HG02884 (cell line): ENCODE measurements around the gene TRPM5.

Experiments
- ATAC-seq: cut with Tn5 transposase; IDR thresholded peaks from one replicate; pipeline ENCODE4 v1.9.1; 2021; ENCODE audit warnings: mild to moderate bottlenecking, moderate library complexity; ENCODE audit not compliant: unreplicated experiment

Gene TRPM5

GRCh38 chr11:2423157-2424025, 20.9 kb downstream of the TRPM5 start:
- no peak for ATAC-seq

- ATAC-seq = no peak
These were observed 21.7 kb downstream of the TRPM5 start for GRCh38 chr11:2422461-2423156.

GRCh38 chr11:2421996-2422395, 22.3 kb downstream of the TRPM5 start:
- ATAC-seq = no peak

- ATAC-seq = no peak
These were observed 22.9 kb downstream of the TRPM5 start for GRCh38 chr11:2421226-2421994.

GRCh38 chr11:2420502-2421225, 23.6 kb downstream of the TRPM5 start:
- ATAC-seq = peak; percentile 79

- no peak for ATAC-seq
These were observed 24.4 kb downstream of the TRPM5 start for GRCh38 chr11:2419638-2420501.

- ATAC-seq = no peak
These were observed 25.5 kb downstream of the TRPM5 start for GRCh38 chr11:2418693-2419360.

- ATAC-seq = no peak
These were observed 26.2 kb downstream of the TRPM5 start for GRCh38 chr11:2417856-2418692.

GRCh38 chr11:2416765-2417164, 27.5 kb downstream of the TRPM5 start:
- ATAC-seq = no peak

- no peak for ATAC-seq
These were observed 28.5 kb downstream of the TRPM5 start for GRCh38 chr11:2415601-2416380.

- ATAC-seq = no peak
These were observed 29.1 kb downstream of the TRPM5 start for GRCh38 chr11:2415171-2415570.

- no peak for ATAC-seq
These were observed 29.7 kb downstream of the TRPM5 start for GRCh38 chr11:2414616-2415015.

GRCh38 chr11:2413742-2414579, 30.4 kb downstream of the TRPM5 start:
- ATAC-seq = no peak

GRCh38 chr11:2412323-2412722, 32.0 kb downstream of the TRPM5 start:
- ATAC-seq = no peak

- no peak for ATAC-seq
These were observed 32.6 kb downstream of the TRPM5 start for GRCh38 chr11:2411446-2412305.

GRCh38 chr11:2410616-2411015, 33.7 kb downstream of the TRPM5 start:
- ATAC-seq = no peak
